NCI-H510A treated with DMSO at 0.1 percent for 48 hours (cell line): ENCODE data around the gene CYTH1.

Experiments
- DNase-seq: peaks from one replicate; lab custom pipeline; 2025; lab: John Stamatoyannopoulos, UW

CYTH1 gene

GRCh38 chr17:78715876-78716275 lies 66.2 kb downstream of the CYTH1 start:
- DNase-seq, result no peak

DNA sequence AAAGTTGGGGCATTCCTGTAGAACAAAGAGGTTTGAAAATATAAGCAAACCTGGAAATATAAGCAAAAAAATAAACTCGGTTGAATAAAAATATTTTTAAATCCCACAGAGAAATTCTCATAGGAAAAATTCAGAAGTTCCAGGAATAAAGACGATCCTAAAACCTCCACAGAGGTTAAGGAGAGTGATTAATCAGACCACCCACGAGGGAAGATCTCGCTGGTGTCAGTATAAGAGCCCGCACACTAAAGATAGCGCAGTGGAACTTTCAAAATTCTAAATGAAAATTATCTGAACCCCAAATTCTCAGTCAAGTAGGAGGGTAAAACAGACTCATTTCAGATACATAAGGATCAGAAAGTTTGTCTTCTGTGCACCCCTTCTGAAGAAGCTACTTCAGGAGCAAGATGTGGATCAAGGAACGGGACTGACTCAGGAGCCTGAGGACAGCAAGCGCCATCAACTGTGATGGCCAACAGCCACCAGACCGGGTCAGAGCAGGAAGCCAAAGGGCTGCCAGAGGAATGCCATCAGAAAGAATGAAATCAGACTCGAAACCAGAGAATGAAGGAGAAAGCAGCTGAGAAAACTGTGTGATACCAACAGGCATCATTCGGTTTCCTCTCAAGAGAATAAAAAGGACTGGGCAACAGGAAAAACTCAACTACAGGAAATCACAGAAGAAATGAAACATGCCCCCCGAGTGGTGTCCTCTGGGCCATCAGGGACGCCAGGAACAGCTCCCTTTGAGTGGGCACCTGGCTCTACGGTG lies 66.9 kb downstream of the CYTH1 start:
- no peak for DNase-seq

GRCh38 chr17:78714534-78714933 lies 67.5 kb downstream of the CYTH1 start:
- no peak for DNase-seq

DNA sequence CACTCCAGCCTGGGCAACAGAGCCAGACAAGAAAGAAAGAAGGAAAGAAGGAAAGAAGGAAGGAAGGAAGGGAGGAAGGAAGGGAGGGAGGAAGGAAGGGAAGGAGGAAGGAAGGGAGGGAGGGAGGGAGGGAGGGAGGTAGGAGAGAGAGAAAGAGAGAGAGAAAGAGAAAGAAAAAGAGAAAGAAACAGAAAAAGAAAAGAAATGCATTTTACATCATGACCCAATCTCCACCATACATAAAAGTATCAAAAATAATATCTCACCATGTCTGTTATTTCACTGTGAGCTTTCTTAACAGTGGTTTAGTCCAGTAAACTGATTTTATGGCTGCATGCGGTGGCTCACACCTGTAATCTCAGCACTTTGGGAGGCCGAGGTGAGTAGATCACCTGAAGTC lies 70.0 kb downstream of the CYTH1 start:
- DNase-seq, result no peak

DNA sequence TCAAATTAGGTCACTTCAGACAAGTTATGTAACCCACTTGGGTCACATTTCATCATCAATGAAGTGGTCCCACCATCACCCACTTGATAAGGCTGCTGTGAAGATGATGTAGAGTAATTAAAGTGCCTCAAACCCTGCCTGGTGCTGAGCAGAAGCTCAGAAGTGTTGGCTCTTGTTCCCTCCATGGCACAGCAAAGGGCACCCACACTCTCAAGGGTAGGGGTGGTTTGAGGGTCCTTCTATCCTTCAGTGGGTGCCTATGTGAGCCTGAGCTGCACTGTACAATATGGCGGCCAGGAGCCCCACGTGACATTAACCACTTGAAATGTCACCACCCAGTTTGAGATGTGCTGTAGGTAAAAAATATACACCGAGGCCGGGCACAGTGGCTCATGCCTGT lies 71.5 kb downstream of the CYTH1 start:
- DNase-seq, result no peak

DNA sequence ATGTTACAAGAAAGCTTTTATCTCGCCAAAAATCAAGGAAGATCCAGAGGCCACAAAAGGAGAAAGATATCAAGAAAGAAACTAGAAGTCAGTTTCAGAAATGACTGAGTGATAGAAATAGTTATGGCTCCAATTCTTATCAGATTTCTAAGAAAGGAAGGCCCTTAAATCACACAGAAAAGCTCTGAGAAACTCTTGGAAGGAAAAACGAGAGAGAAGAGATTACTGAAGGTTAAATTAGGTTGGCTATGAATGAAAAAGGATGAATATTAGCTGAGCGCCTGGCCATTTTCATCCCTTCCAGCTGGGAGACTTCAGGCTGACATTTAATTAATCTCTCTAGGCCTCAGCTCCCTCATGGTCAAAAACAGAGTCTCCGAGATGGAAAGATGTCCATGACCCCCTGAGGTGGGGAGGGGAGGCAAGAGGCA lies 72.3 kb downstream of the CYTH1 start:
- DNase-seq, result no peak

DNA sequence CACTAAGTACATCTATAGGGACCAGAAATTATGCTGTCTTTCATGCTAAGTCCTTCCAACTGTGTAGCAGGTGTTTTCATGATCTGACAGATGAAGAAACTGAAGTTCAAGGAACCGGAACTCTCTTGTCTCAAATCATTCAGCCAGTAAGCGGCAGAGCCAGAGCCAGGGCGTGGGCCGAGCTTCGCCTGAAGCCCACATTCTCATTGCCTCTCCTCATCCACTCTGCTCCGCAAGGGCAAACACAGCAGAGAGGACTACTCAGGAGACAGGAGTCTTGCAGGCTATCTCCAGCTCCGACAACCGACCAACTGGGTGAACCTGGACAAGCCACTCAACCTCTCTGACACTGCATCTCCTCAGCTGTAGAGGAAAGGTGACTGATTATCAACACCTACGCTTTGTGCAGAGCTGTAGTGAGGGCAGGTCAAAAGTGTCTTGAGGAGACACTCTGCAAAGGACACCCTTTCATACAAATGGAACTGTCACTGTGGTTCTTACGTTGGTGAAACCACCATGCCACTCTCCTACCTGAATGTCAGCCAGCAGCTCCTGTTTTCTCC lies 72.9 kb downstream of the CYTH1 start:
- DNase-seq, result no peak

- peak; percentile 84 for DNase-seq
These were observed 73.5 kb downstream of the CYTH1 start for GRCh38 chr17:78708510-78708973.

- DNase-seq, result no peak
These were observed 74.2 kb downstream of the CYTH1 start for GRCh38 chr17:78707923-78708322.

GRCh38 chr17:78707016-78707415 lies 75.1 kb downstream of the CYTH1 start:
- no peak for DNase-seq

DNA sequence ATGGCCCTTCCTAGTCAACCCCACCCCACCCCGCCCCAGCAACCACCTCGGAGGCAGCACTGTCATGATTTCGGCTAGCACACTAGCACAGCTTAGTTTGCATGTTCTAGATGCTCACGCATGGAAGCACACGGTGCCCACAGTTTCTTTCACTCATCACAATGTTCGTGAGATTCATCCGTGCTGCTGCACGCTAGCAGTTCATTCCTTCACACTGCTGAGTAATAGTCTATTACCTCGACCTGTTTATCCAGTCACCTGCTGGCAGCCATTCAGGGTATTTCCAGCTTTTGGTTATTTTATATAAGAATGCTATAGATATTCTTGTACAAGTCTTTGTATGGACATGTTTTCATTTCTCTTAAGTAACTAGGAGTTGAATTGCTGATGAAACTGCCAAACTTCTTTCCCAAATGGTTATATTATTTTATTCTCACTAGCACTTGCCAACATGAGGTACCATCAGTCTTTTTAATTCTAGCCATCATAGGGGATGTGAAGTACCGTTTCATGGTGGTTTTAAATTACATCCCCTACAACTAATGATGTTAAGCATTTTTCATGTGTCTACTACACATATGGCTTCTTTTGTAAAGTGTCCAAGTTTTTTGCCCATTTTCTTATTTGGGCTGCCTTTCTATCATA lies 75.7 kb downstream of the CYTH1 start:
- no peak for DNase-seq

- DNase-seq, result no peak
These were observed 77.0 kb downstream of the CYTH1 start for GRCh38 chr17:78705071-78705470.

DNA sequence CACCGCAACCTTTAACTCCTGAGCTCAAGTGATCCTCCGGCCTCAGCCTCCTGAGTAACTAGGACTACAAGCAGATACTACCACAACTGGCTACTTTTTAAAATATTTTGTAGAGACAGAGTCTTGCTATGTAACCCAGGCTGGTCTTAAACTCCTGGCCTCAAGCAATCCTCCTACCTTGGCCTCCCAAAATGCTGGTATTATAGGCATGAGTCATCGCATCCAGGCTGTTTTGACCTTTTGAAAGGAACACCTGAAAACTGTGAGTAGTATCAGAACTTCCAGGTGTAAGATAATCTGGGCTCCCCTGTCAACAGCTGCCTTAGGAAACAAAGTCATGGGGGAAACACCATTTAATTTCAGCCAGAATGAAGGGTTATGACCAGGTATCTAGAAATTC lies 77.5 kb downstream of the CYTH1 start:
- no peak for DNase-seq

- DNase-seq, result no peak
These were observed 84.3 kb downstream of the CYTH1 start for GRCh38 chr17:78697554-78698343.

GRCh38 chr17:78697122-78697521 lies 85.0 kb downstream of the CYTH1 start:
- DNase-seq, result no peak

GRCh38 chr17:78696016-78696982 lies 85.8 kb downstream of the CYTH1 start:
- no peak for DNase-seq

DNA sequence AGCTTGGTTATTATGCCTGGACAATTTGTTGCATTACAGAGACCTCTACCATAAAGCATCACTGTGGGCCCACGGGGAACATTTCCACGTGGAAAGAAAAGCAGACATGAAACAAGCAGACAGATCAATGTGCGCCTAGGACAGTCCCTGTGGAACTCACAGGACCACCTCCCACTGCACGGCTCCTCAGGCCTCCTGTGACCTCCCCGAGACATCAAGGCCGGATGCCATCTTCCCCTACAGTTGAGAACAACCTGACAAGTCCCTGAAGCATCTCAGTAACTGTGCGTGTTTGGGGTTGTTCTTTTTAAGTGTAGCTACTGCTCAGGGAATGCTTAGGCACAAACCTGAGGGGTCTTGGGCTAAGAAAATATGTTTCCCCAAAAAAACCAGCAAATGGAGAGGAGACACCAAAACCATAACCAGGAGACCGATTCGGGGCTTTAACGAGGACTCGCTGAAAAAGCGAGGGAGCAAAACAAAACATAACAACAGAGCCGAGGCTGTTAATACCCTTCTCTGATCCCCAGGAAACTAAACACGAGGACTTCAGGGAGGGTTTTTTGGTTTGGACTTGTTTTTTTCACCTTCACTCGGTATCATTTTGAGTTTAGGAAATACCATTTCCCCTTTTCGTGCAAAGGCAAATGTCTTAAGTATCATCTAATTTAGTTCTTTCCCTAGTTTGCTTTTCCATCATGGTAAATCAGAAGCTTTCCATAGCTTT lies 87.1 kb downstream of the CYTH1 start:
- no peak for DNase-seq

DNA sequence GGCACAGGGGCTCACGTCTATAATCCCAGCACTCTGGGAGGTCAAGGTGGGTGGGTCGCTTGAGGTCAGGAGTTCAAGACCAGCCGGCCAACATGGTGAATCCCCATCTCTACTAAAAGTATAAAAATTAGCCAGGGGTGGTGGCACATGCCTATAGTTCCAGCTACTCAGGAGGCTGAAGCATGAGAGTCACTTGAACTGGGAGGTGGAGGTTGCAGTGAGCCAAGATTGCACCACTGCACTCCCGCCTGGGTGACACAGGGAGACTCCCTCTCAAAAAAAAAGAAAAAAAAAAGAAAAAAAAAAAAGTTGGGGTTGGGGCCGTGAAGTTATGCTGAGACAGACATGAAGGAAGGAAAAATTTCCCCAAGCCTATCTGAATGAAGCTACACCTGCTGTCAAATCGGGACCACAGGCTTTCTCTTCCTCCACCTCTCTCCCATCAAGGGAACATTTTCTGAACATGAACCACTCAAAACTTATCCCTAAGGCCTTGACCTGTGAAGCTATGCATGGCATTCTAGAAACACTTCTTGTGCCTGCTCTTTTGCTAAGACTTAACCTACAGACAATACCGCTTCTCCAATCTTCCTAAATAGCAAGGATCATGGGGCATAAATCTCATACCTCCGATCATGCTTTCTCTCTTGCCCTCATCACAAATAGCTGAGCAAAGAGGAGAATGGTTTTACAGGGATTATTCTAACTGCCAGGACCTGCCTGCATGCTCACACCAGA lies 88.6 kb downstream of the CYTH1 start:
- no peak for DNase-seq

- DNase-seq, result no peak
These were observed 89.5 kb downstream of the CYTH1 start for GRCh38 chr17:78692460-78693010.

DNA sequence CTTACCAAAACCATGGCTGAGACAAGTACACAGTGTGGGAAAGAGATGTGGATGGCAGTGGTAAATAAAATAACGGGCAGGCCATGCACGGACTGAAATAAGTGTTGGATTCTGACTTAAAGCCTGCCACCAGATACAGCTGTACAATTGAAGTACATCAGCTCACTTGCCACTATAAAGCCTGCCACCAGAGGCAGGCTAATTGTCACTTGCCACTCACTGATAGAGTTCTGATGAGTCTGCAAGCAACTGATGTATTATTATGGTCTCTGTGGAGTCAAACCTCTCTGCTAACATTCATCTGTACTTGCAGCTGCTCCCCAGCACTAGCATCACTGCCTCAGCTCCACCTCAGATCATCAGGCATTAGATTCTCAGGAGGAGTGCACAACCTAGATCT lies 93.0 kb downstream of the CYTH1 start:
- no peak for DNase-seq
